Liver (tissue), 9 donors: Measurements from ENCODE around the gene RTP5. TPM values are rescaled to one million over a fixed set of nuclear protein-coding genes. Genes with fewer than 3 reads are reported as not detected.

Experiments
- DNase-seq: peaks from one replicate; pipeline ENCODE4 v3.0.0-alpha.2; 2017; ENCODE audit warnings: low spot score
- H3K27ac ChIP-seq, 2 donors: one replicate each; pipeline ENCODE4 v1.7.0; 2013; ENCODE audit warnings: inconsistent platforms in 2 of 2, low read length in 2 of 2, control low read depth in 1 of 2, low read depth in 1 of 2, mild to moderate bottlenecking in 1 of 2
- H3K27me3 ChIP-seq, 4 donors: one replicate each; pipeline versions ENCODE4 v1.6.1 to v1.7.0; 2013; ENCODE audit warnings: low read length in 3 of 4, inconsistent platforms in 1 of 4, mild to moderate bottlenecking in 1 of 4, moderate library complexity in 1 of 4; ENCODE audit not compliant: control insufficient read depth in 4 of 4, insufficient read depth in 4 of 4
- H3K36me3 ChIP-seq, 4 donors: one replicate each; pipeline versions ENCODE4 v1.6.1 to v1.7.0; 2013; ENCODE audit warnings: low read length in 3 of 4, mild to moderate bottlenecking in 3 of 4, low read depth in 1 of 4, moderate library complexity in 1 of 4; ENCODE audit not compliant: control insufficient read depth in 4 of 4, insufficient read depth in 3 of 4
- H3K4me1 ChIP-seq, 4 donors: one replicate each; pipeline versions ENCODE4 v1.6.1 to v1.7.0; 2013; ENCODE audit warnings: low read length in 3 of 4, mild to moderate bottlenecking in 3 of 4, moderate library complexity in 1 of 4; ENCODE audit not compliant: control insufficient read depth in 4 of 4, insufficient read depth in 4 of 4
- H3K4me3 ChIP-seq, 3 donors: one replicate each; pipeline versions ENCODE4 v1.6.1 to v1.7.0; 2013; ENCODE audit warnings: low read length in 3 of 3, control low read depth in 1 of 3, low read depth in 1 of 3, mild to moderate bottlenecking in 1 of 3
- H3K9ac ChIP-seq, 2 donors: one replicate each; pipeline ENCODE4 v1.7.0; 2013; ENCODE audit warnings: low read length in 2 of 2, mild to moderate bottlenecking in 2 of 2, moderate library complexity in 2 of 2, control low read depth in 1 of 2, low read depth in 1 of 2
- H3K9me3 ChIP-seq, 4 donors: one replicate each; pipeline versions ENCODE4 v1.6.1 to v1.7.0; 2013; ENCODE audit warnings: low read length in 3 of 4; ENCODE audit not compliant: control insufficient read depth in 4 of 4
- EGR1 ChIP-seq, 2 donors: IDR thresholded peaks; 2 replicates each; pipeline ENCODE4 v1.6.1; 2016 to 2018; ENCODE audit warnings: antibody characterized with exemption in 2 of 2, low read depth in 2 of 2
- FOXA1 ChIP-seq: IDR thresholded peaks from 2 replicates; pipeline ENCODE4 v1.6.1; 2016; ENCODE audit warnings: antibody characterized with exemption
- HNF4A ChIP-seq, 2 donors: conservative IDR thresholded peaks; 2 replicates each; pipeline ENCODE4 v1.6.1; 2016; ENCODE audit warnings: antibody characterized with exemption in 2 of 2, mild to moderate bottlenecking in 2 of 2
- HNF4G ChIP-seq: IDR thresholded peaks from 2 replicates; pipeline ENCODE4 v1.6.1; 2016; ENCODE audit warnings: antibody characterized with exemption
- RAD21 ChIP-seq, 2 donors: IDR thresholded peaks; 2 replicates each; pipeline ENCODE4 v1.6.1; 2016; ENCODE audit warnings: antibody characterized with exemption in 2 of 2, mild to moderate bottlenecking in 2 of 2
- RXRA ChIP-seq, 2 donors: IDR thresholded peaks; 2 replicates each; pipeline ENCODE4 v1.6.1; 2017 to 2018; ENCODE audit warnings: antibody characterized with exemption in 2 of 2, mild to moderate bottlenecking in 1 of 2
- SP1 ChIP-seq: IDR thresholded peaks from 2 replicates; pipeline ENCODE4 v1.6.1; 2018; ENCODE audit warnings: antibody characterized with exemption, mild to moderate bottlenecking
- TAF1 ChIP-seq: conservative IDR thresholded peaks from 2 replicates; pipeline ENCODE4 v1.6.1; 2016; ENCODE audit warnings: antibody characterized with exemption, mild to moderate bottlenecking
- YY1 ChIP-seq: IDR thresholded peaks from 2 replicates; pipeline ENCODE4 v1.6.1; 2016; ENCODE audit warnings: antibody characterized with exemption, mild to moderate bottlenecking
- WGBS: extraction: QIAGEN DNeasy Blood & Tissue Kit; methylation state at CpG from one replicate; pipeline ENCODE4 v1.1.7; 2013; 5-methylcytosine and 5-hydroxymethylcytosine counted together
- polyA plus RNA-seq, 2 donors: library from polyadenylated mRNA; stranded (reverse) in 1 of 2; unstranded in 1 of 2; fragments of 200-250 nt in 1 of 2; fragments of >200 nt in 1 of 2; fragmentation: Nextera tagmentation in 1 of 2; extraction: Ambion mirVana in 1 of 2; gene quantifications; one replicate each; pipeline versions ENCODE4 v1.2.1 to v1.2.3, GENCODE V29; 2013 to 2015
- total RNA-seq, 2 donors: library from RNA; depleted of rRNA; stranded (reverse); fragments of >200 nt; gene quantifications; one replicate each; pipeline ENCODE4 v1.2.3, GENCODE V29; 2014
- TF ChIP-seq, protein P1 (sequence below): IDR thresholded peaks from 2 replicates; pipeline ENCODE4 v1.6.1; 2016; ENCODE audit warnings: antibody characterized with exemption, mild to moderate bottlenecking
- TF ChIP-seq, protein P2 (sequence below): fragments of 150-350 bp; IDR thresholded peaks from 2 replicates; pipeline ENCODE4 v1.5.1; 2017; ENCODE audit warnings: improper control_type of control experiment, low read depth, low read length; ENCODE audit not compliant: missing input control
- donor health status: healthy.
- donor health status: healthy.
- donor health status: healthy.
- donor health status: healthy.
- donor health status: healthy.

The RTP5 gene
- total and polyA plus RNA-seq, 4 donors = under 0.01 to 0.03 TPM; not detected in 2

DNA sequence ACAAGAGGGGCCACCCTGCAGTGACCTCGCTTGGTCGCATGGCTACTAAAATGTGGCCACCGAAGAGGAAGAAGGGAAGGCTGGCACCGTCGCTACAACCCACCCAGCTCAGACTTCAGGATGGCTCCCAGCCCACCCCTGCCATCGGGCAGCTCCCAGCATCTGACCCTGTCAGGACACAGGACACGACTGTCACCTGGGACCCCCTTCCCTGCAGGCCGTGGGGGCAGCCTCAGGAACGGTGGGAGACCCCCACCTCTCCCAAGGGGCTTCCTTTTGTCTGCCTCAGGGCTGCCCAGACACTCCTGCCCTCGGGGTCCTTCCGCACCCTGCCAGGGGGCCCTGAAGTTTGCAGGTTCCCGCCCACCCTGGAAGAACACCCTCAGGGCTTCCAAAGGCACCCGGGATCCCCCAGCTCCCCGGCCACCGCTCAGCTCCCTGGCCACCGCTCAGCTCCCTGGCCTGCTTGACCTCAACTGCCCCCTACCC, 7.7 kb downstream of the RTP5 start:
- no peak overlapping the region for H3K27ac ChIP-seq
- no peak overlapping the region for H3K9ac ChIP-seq
- no peak for TF ChIP-seq RXRA (IDR thresholded peaks at IDR 0.05)
- TF ChIP-seq TAF1 = no peak
- no peak for TF ChIP-seq HNF4G
- TF ChIP-seq FOXA1 = no peak
- peaks cover 0 to 13% (median 8%) of the 10 kb centered on the region in 4 donors for H3K4me1 ChIP-seq
- WGBS = 81% methylated on average over 16 of the region's 16 CpGs
- no peak for DNase-seq
- no peak overlapping the region for H3K4me3 ChIP-seq
- no peaks in the 10 kb centered on the region for H3K9me3 ChIP-seq
- no peaks in the 10 kb centered on the region for H3K27me3 ChIP-seq
- H3K36me3 ChIP-seq = no peaks in the 10 kb centered on the region

DNA sequence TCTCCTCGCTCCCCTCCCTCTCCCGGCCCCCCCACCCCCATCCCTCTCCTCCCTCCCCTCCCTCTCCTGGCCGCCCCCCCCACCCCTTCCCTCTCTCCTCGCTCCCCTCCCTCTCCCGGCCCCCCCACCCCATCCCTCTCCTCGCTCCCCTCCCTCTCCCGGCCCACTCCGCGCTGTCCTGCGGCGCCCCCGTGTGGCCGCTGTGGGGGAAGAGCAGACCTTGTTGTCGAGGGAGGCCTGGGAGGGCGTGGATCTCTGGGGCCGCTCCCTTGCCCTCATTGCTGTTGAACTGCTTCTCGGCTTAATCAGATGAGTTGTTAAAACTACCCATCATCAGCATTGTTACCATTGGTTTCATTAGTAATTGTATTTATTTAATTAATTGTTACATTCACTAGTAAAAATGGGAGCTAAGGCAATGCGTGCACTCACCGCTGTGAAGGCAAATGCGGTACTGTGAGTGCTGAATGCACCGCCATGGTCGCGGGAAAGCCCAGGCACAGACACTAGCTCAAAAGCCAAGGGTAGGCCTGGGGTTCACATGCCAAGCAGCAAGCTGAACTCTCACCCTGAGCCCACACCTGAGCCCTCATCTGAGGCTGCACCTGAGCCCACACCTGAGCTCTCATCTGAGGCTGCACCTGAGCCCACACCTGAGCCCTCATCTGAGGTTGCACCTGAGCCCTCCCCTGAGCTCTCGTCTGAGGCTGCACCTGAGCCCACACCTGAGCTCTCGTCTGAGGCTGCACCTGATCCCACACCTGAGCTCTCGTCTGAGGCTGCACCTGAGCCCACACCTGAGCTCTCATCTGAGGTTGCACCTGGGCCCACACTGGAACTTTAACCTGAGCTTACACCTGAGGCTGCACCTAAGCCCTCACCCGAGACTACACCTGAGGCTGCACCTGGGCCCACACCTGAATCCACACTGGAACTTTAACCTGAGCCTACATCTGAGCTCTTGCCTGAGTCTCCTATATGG, 8.8 kb downstream of the RTP5 start:
- H3K4me1 ChIP-seq = peaks cover 4 to 23% (median 14%) of the 10 kb centered on the region in 4 donors
- H3K9ac ChIP-seq = no peak overlapping the region
- H3K4me3 ChIP-seq = no peak overlapping the region
- DNase-seq = peak; percentile 67
- H3K27ac ChIP-seq = no peak overlapping the region
- 36% methylated on average over 27 of the region's 27 CpGs for WGBS
- H3K36me3 ChIP-seq = no peaks in the 10 kb centered on the region
- peak; percentile 73 to 80 for TF ChIP-seq RAD21 (IDR thresholded peaks at IDR 0.05)
- TF ChIP-seq, protein P1, sequence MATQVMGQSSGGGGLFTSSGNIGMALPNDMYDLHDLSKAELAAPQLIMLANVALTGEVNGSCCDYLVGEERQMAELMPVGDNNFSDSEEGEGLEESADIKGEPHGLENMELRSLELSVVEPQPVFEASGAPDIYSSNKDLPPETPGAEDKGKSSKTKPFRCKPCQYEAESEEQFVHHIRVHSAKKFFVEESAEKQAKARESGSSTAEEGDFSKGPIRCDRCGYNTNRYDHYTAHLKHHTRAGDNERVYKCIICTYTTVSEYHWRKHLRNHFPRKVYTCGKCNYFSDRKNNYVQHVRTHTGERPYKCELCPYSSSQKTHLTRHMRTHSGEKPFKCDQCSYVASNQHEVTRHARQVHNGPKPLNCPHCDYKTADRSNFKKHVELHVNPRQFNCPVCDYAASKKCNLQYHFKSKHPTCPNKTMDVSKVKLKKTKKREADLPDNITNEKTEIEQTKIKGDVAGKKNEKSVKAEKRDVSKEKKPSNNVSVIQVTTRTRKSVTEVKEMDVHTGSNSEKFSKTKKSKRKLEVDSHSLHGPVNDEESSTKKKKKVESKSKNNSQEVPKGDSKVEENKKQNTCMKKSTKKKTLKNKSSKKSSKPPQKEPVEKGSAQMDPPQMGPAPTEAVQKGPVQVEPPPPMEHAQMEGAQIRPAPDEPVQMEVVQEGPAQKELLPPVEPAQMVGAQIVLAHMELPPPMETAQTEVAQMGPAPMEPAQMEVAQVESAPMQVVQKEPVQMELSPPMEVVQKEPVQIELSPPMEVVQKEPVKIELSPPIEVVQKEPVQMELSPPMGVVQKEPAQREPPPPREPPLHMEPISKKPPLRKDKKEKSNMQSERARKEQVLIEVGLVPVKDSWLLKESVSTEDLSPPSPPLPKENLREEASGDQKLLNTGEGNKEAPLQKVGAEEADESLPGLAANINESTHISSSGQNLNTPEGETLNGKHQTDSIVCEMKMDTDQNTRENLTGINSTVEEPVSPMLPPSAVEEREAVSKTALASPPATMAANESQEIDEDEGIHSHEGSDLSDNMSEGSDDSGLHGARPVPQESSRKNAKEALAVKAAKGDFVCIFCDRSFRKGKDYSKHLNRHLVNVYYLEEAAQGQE = no peak
- TF ChIP-seq, protein P2, sequence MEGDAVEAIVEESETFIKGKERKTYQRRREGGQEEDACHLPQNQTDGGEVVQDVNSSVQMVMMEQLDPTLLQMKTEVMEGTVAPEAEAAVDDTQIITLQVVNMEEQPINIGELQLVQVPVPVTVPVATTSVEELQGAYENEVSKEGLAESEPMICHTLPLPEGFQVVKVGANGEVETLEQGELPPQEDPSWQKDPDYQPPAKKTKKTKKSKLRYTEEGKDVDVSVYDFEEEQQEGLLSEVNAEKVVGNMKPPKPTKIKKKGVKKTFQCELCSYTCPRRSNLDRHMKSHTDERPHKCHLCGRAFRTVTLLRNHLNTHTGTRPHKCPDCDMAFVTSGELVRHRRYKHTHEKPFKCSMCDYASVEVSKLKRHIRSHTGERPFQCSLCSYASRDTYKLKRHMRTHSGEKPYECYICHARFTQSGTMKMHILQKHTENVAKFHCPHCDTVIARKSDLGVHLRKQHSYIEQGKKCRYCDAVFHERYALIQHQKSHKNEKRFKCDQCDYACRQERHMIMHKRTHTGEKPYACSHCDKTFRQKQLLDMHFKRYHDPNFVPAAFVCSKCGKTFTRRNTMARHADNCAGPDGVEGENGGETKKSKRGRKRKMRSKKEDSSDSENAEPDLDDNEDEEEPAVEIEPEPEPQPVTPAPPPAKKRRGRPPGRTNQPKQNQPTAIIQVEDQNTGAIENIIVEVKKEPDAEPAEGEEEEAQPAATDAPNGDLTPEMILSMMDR = peak; percentile 57
- no peaks in the 10 kb centered on the region for H3K9me3 ChIP-seq
- H3K27me3 ChIP-seq = no peaks in the 10 kb centered on the region

DNA sequence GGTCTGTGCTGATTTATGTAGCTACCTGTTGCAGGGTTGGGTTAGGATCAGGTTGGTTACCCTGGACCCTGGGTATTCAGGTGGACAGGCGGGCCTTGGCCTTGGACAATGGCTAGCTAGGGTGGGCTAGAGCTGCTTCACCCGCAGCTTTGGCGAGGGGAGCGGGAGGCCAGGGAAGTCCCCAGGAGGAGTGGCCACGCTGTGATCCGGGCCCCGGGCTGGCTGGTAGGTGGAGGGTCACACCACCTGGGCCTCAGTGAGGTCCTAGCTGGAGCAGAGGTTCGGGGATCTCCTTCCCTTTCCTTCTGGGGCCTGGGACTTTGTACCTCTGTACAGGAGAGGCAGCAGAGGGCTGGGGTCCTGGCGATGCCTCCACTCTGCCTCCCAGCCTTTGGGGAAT, 9.8 kb downstream of the RTP5 start:
- DNase-seq = no peak
- no peaks in the 10 kb centered on the region for H3K27me3 ChIP-seq
- H3K4me3 ChIP-seq = no peak overlapping the region
- no peak overlapping the region for H3K9ac ChIP-seq
- TF ChIP-seq, protein P1 = no peak
- TF ChIP-seq SP1 = no peak
- TF ChIP-seq RXRA (IDR thresholded peaks at IDR 0.05) = no peak
- no peak for TF ChIP-seq EGR1 (IDR thresholded peaks at IDR 0.05; ENCODE audit: low read depth in 2 of 2)
- TF ChIP-seq FOXA1 = no peak
- no peak for TF ChIP-seq HNF4A (conservative IDR thresholded peaks at IDR 0.05)
- no peak for TF ChIP-seq YY1
- no peak overlapping the region for H3K27ac ChIP-seq
- 92% methylated on average over 9 of the region's 9 CpGs for WGBS
- H3K36me3 ChIP-seq = no peaks in the 10 kb centered on the region
- H3K9me3 ChIP-seq = no peaks in the 10 kb centered on the region
- peaks cover 4 to 24% (median 14%) of the 10 kb centered on the region in 4 donors for H3K4me1 ChIP-seq
